Measurements from ENCODE around the gene PGP. TPM values are rescaled to one million over a fixed set of nuclear protein-coding genes. Genes with fewer than 3 reads are reported as not detected.
A peak's percentile ranks its signal among the peaks of the same experiment; 100 is the strongest.

PGP gene
- polyA plus RNA-seq, 2 of the 4 experiments (the other 2 are of a cell fraction), result 13.9 to 33.7 TPM

DNA sequence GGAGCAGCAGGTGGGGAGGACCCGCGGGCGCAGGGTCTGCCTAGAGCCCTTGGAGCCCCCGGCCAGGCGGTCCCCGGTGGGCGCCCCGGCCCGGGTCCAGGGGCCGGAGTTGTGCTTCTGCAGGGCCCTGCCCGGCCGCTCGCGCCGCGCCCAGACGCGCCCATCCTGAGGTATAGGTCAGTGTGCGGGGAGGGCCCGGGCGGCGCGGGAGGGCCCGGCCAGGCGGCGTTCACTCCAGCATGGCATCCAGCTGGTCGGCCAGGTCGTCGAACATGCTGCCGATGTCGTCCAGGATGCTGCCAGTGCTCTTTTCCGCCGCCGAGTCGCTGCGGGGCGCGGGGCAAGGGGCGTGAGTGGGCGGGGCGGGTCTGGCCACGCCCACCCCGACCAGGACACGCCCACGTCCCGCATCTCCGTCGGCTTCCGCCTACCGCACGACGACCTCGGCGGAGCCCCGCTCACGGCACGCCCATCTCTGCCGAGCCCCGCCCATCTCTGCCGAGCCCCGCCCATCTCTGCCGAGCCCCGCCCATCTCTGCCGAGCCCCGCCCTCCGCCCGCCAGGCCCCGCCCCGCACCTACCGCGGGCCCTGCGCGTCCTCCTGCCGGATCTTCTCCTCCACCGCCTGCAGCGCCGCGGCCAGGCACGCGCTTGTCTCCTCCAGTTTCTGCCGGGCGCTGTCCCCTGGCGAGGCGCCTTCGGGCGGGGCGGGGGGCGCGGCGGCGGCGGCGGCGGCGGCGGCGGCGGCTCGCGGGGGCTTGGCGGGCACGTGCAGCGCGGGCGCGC lies 36.1 kb downstream of the PGP start:
- CTCF ChIA-PET, result interaction anchor here (3.1 kb wide), 1 partner anchor 16 kb away, joined by 12 read pairs; no protein-coding TSS in a partner anchor
- POLR2A ChIA-PET, result interaction anchor here (2.1 kb wide), 1 partner anchor 23 kb away, joined by 9 read pairs; the partner anchor contains the start of gene TRAF7
- Histone ChIP-seq H3K9me3 (no peaks in the 10 kb centered on the region), H3K4me2 (no peak overlapping the region), H3K4me1 (no peaks in the 10 kb centered on the region), H3K4me3 (no peak overlapping the region), H3K27ac (no peak overlapping the region)
- no peak for FAIRE-seq
- TF ChIP-seq, protein P1, sequence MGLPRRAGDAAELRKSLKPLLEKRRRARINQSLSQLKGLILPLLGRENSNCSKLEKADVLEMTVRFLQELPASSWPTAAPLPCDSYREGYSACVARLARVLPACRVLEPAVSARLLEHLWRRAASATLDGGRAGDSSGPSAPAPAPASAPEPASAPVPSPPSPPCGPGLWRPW (IDR thresholded peaks at IDR 0.05), result no peak
- ATAC-seq, result peak in 1 of 2 experiments; percentile 20; a peak in 3 of 6 replicates
- WGBS (ENCODE audit: missing lambda C conversion rate), result 68% methylated on average over 40 of the region's 106 CpGs
- DNase-seq (ENCODE audit: low read depth in 1 of 2, low spot score in 1 of 2), result peak in 1 of 2 experiments; percentile 60

DNA sequence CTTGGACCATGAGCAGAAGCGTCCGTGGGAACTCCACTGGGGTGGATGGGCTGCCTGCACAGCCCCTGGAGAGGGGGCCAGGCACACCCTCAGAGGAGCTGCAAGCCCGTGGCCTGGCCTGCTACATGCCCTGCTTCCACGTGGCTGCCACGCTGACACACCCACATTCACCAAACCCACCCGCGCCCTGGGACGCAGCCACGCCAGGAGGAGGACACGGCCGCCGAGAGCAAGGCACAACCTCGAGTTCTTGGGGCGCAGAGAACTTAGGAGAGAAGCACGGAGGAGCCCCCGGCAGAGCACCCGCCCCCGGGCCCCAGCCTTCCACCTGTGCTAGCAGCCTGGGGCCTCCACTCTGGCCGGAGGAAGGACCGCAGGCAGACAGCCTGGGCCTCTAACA lies 37.1 kb downstream of the PGP start:
- no peak for FAIRE-seq
- H3K4me2 ChIP-seq, result no peak overlapping the region
- no peak overlapping the region for H3K27ac ChIP-seq
- ATAC-seq, result no peak
- DNase-seq (ENCODE audit: low read depth in 1 of 2, low spot score in 1 of 2), result no peak
- H3K4me3 ChIP-seq, result no peak overlapping the region
- H3K4me1 ChIP-seq, result no peaks in the 10 kb centered on the region
- no peak for TF ChIP-seq HOXA7 (CRISPR knock-in tag; IDR thresholded peaks at IDR 0.05)
- TF ChIP-seq HOXB5 (CRISPR knock-in tag; IDR thresholded peaks at IDR 0.05), result no peak
- no peak for TF ChIP-seq FOSB (CRISPR knock-in tag; IDR thresholded peaks at IDR 0.05)
- TF ChIP-seq JUNB (IDR thresholded peaks at IDR 0.05), result no peak
- TF ChIP-seq E2F6 (IDR thresholded peaks at IDR 0.05; ENCODE audit: borderline replicate concordance, low read depth), result no peak
- TF ChIP-seq ZC3H11A (IDR thresholded peaks at IDR 0.05), result no peak
- no peak for TF ChIP-seq ZSCAN20 (CRISPR knock-in tag; IDR thresholded peaks at IDR 0.05)
- TF ChIP-seq RAD21 (conservative IDR thresholded peaks at IDR 0.05 in 1 of 2, IDR thresholded peaks at IDR 0.05 in 1 of 2), result no peak
- TF ChIP-seq POLR2AphosphoS2 (conservative IDR thresholded peaks at IDR 0.05; ENCODE audit: low read length), result no peak
- no peak for TF ChIP-seq JUN (IDR thresholded peaks at IDR 0.05)
- no peak for TF ChIP-seq FOXS1 (CRISPR knock-in tag; IDR thresholded peaks at IDR 0.05)
- TF ChIP-seq CHD2 (IDR thresholded peaks at IDR 0.05; ENCODE audit: low read length, partially characterized antibody), result no peak
- TF ChIP-seq FOSL2 (IDR thresholded peaks at IDR 0.05), result no peak
- no peak for TF ChIP-seq FOSL2 (CRISPR knock-in tag; IDR thresholded peaks at IDR 0.05)
- no peak for TF ChIP-seq NR3C1 (IDR thresholded peaks at IDR 0.05)
- TF ChIP-seq MYC (IDR thresholded peaks at IDR 0.05; ENCODE audit: borderline replicate concordance, low read length), result no peak
- POLR2A ChIA-PET, result interaction anchor here (2.1 kb wide), 1 partner anchor 22 kb away, joined by 9 read pairs; the partner anchor contains the start of gene TRAF7
- 90% methylated on average over 19 of the region's 20 CpGs for WGBS (ENCODE audit: missing lambda C conversion rate)
- H3K9me3 ChIP-seq, result no peaks in the 10 kb centered on the region
- CTCF ChIA-PET, result interaction anchor here (1.0 to 3.1 kb wide), 2 partner anchors 17 to 20 kb away, joined by 4 to 12 read pairs; no protein-coding TSS in a partner anchor

GRCh38 chr16:2177101-2177500 lies 37.5 kb downstream of the PGP start:
- ATAC-seq (no peak), DNase-seq (ENCODE audit: low read depth in 1 of 2, low spot score in 1 of 2) (no peak), FAIRE-seq (no peak)
- Histone ChIP-seq H3K27ac (no peak overlapping the region), H3K4me3 (no peak overlapping the region), H3K9me3 (no peaks in the 10 kb centered on the region), H3K4me2 (no peak overlapping the region), H3K4me1 (no peaks in the 10 kb centered on the region)
- WGBS (ENCODE audit: missing lambda C conversion rate), result 92% methylated on average over 18 of the region's 18 CpGs
- TF ChIP-seq, protein P2, sequence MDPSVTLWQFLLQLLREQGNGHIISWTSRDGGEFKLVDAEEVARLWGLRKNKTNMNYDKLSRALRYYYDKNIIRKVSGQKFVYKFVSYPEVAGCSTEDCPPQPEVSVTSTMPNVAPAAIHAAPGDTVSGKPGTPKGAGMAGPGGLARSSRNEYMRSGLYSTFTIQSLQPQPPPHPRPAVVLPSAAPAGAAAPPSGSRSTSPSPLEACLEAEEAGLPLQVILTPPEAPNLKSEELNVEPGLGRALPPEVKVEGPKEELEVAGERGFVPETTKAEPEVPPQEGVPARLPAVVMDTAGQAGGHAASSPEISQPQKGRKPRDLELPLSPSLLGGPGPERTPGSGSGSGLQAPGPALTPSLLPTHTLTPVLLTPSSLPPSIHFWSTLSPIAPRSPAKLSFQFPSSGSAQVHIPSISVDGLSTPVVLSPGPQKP (IDR thresholded peaks at IDR 0.05; ENCODE audit: low read depth, low read length), result no peak
- TF ChIP-seq ZNF302 (CRISPR knock-in tag; IDR thresholded peaks at IDR 0.05) (no peak), RARB (CRISPR knock-in tag; IDR thresholded peaks at IDR 0.05) (no peak), HDAC2 (IDR thresholded peaks at IDR 0.05) (no peak), PHF8 (IDR thresholded peaks at IDR 0.05; ENCODE audit: borderline replicate concordance, low read depth) (no peak), EHMT2 (IDR thresholded peaks at IDR 0.05; ENCODE audit: low read depth) (no peak), HOXB5 (CRISPR knock-in tag; IDR thresholded peaks at IDR 0.05) (no peak), RNF2 (IDR thresholded peaks at IDR 0.05; ENCODE audit: borderline replicate concordance, low read depth) (no peak)
- TF ChIP-seq, protein P3, sequence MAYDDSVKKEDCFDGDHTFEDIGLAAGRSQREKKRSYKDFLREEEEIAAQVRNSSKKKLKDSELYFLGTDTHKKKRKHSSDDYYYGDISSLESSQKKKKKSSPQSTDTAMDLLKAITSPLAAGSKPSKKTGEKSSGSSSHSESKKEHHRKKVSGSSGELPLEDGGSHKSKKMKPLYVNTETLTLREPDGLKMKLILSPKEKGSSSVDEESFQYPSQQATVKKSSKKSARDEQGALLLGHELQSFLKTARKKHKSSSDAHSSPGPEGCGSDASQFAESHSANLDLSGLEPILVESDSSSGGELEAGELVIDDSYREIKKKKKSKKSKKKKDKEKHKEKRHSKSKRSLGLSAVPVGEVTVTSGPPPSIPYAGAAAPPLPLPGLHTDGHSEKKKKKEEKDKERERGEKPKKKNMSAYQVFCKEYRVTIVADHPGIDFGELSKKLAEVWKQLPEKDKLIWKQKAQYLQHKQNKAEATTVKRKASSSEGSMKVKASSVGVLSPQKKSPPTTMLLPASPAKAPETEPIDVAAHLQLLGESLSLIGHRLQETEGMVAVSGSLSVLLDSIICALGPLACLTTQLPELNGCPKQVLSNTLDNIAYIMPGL (CRISPR knock-in tag; IDR thresholded peaks at IDR 0.05; ENCODE audit: borderline replicate concordance), result no peak
- CTCF ChIA-PET, result interaction anchor here (1.0 to 3.1 kb wide), 2 partner anchors 17 to 20 kb away, joined by 4 to 12 read pairs; no protein-coding TSS in a partner anchor
- POLR2A ChIA-PET, result interaction anchor here (0.7 to 2.1 kb wide), 2 partner anchors 12 to 22 kb away, joined by 5 to 9 read pairs; partner anchors contain the start of gene TRAF7
